ENCODE results near the gene PPIF. TPM values are rescaled to one million over a fixed set of nuclear protein-coding genes. Genes with fewer than 3 reads are reported as not detected.

PPIF gene
- total and polyA plus RNA-seq, 2 donors (not counting 1 experiment from before 2014, with no cell fraction given): 50.4 to 100 TPM

DNA sequence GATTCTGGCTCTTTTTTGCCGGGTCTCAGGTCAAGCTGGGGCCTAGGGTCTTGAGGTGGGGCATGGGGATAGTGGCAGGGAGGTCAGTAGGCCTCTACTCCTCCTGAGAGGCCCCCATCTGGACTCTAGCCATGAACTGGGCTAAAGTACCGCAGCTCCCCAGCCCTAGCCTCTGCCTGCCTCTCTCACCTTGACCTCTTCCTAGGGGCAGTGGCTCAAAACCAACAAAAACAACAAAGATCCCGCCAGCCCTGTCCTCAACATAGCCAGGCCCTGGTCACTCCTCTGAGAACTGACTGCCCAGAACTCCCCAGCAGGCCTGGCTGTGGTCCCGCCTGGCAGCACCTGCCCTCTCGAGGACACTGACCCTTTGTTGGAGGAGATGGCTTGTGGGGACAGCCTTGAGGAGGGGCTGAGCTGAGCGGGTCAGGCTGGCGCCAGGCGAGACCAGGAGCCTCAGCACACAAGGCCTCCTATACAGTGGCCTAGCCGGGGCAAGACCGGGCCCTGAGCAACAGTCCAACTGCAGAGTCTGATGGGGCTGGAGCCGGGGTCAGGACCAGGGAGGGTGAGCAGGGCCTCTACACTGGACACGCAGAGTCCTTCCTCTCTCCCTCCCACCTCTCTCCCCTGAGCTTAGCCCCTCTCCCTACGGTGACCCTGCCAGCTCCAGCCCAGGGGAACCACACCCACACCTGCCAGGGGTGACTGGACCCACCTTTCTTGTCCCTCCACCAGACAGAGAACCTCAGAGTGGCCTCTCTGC lies 11.6 kb upstream of the PPIF start:
- no peak overlapping the region for H3K27ac ChIP-seq (ENCODE audit: low read length in 2 of 2)
- no peaks in the 10 kb centered on the region for H3K27me3 ChIP-seq (replicated peaks in 1 of 4; ENCODE audit: control extremely low read depth in 1 of 4, control insufficient read depth in 3 of 4, insufficient read depth in 4 of 4, low read length in 3 of 4)
- Mint-ChIP-seq H3K27ac (no peak overlapping the region), H3K4me1 (peaks cover 20% of the 10 kb centered on the region), H3K9me3 (ENCODE audit: insufficient read depth) (no peaks in the 10 kb centered on the region), H3K4me3 (no peak overlapping the region), H3K27me3 (no peaks in the 10 kb centered on the region)
- POLR2A ChIA-PET: no interaction called here
- H3K4me3 ChIP-seq (ENCODE audit: control extremely low read depth in 1 of 5, extremely low read depth in 1 of 5, insufficient read depth in 1 of 5, low read depth in 2 of 5, low read length in 4 of 5): no peak overlapping the region
- H3K4me1 ChIP-seq (ENCODE audit: control insufficient read depth in 2 of 2, insufficient read depth in 2 of 2, low read length in 2 of 2): peaks cover 8 to 13% of the 10 kb centered on the region in 2 donors
- H4K20me1 ChIP-seq (ENCODE audit: control insufficient read depth, insufficient read depth, low read length, poor library complexity, severe bottlenecking): no peaks in the 10 kb centered on the region
- no peak for TF ChIP-seq EZH2 (IDR thresholded peaks at IDR 0.05; ENCODE audit: borderline replicate concordance, insufficient read depth, low read depth, low read length, poor library complexity, severe bottlenecking)
- TF ChIP-seq, protein P1, sequence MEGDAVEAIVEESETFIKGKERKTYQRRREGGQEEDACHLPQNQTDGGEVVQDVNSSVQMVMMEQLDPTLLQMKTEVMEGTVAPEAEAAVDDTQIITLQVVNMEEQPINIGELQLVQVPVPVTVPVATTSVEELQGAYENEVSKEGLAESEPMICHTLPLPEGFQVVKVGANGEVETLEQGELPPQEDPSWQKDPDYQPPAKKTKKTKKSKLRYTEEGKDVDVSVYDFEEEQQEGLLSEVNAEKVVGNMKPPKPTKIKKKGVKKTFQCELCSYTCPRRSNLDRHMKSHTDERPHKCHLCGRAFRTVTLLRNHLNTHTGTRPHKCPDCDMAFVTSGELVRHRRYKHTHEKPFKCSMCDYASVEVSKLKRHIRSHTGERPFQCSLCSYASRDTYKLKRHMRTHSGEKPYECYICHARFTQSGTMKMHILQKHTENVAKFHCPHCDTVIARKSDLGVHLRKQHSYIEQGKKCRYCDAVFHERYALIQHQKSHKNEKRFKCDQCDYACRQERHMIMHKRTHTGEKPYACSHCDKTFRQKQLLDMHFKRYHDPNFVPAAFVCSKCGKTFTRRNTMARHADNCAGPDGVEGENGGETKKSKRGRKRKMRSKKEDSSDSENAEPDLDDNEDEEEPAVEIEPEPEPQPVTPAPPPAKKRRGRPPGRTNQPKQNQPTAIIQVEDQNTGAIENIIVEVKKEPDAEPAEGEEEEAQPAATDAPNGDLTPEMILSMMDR (IDR thresholded peaks at IDR 0.05): no peak
- no peak overlapping the region for H3K9ac ChIP-seq (ENCODE audit: low read length)
- 91% methylated on average over 12 of the region's 13 CpGs for WGBS (ENCODE audit: insufficient coverage)
- DNase-seq (no peak), ATAC-seq (ENCODE audit: low read depth) (no peak)
- H3K9me3 ChIP-seq (ENCODE audit: control extremely low read depth in 1 of 3, control insufficient read depth in 2 of 3, insufficient read depth in 1 of 3, low read length in 2 of 3): peaks cover 0 to 2% (median 0%) of the 10 kb centered on the region in 3 donors
- no peaks in the 10 kb centered on the region for H3K36me3 ChIP-seq (replicated peaks in 1 of 2; ENCODE audit: control extremely low read depth in 1 of 2, control insufficient read depth in 1 of 2, extremely low read depth in 1 of 2, insufficient read depth in 2 of 2, low read length in 1 of 2)
- CTCF ChIA-PET: interaction anchor here (1.9 kb wide), 1 partner anchor 91 kb away, joined by 4 read pairs; no protein-coding TSS in a partner anchor
- no peaks in the 10 kb centered on the region for H3K79me2 ChIP-seq (ENCODE audit: control insufficient read depth, insufficient read depth, low read length)
- H3K4me2 ChIP-seq (replicated peaks; ENCODE audit: low read depth, low read length, poor library complexity, severe bottlenecking): no peak overlapping the region
- intact Hi-C loops (cut with micrococcal nuclease): no loop called here
- no peak overlapping the region for H2AFZ ChIP-seq (ENCODE audit: insufficient read depth, low read depth, low read length, poor library complexity, severe bottlenecking)

DNA sequence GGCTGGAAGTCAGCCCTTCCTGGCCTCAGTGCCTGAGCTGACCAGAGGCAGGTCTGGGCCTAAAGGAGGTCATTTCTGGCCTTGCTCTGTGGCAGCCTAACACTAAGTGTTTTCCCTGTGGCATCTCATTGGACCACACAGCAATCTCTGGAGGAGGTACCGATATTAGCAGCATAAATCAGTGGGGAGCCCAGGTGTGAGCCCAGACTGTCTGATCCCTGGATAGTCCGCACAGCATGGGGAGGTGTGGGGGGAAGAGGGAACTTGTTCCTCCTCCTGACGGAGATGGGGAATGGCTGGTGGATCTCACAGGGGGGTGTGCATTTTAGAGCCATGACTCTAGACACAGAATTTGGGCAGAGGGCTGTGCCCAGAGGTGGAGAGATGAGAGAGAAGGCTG lies 11.0 kb upstream of the PPIF start:
- Histone ChIP-seq H4K20me1 (ENCODE audit: control insufficient read depth, insufficient read depth, low read length, poor library complexity, severe bottlenecking) (no peaks in the 10 kb centered on the region), H2AFZ (ENCODE audit: insufficient read depth, low read depth, low read length, poor library complexity, severe bottlenecking) (no peak overlapping the region), H3K9ac (ENCODE audit: low read length) (no peak overlapping the region), H3K9me3 (ENCODE audit: control extremely low read depth in 1 of 3, control insufficient read depth in 2 of 3, insufficient read depth in 1 of 3, low read length in 2 of 3) (peaks cover 0 to 2% (median 0%) of the 10 kb centered on the region in 3 donors), H3K4me1 (ENCODE audit: control insufficient read depth in 2 of 2, insufficient read depth in 2 of 2, low read length in 2 of 2) (peaks cover 8 to 9% of the 10 kb centered on the region in 2 donors), H3K27me3 (replicated peaks in 1 of 4; ENCODE audit: control extremely low read depth in 1 of 4, control insufficient read depth in 3 of 4, insufficient read depth in 4 of 4, low read length in 3 of 4) (no peaks in the 10 kb centered on the region), H3K79me2 (ENCODE audit: control insufficient read depth, insufficient read depth, low read length) (no peaks in the 10 kb centered on the region), H3K4me2 (replicated peaks; ENCODE audit: low read depth, low read length, poor library complexity, severe bottlenecking) (no peak overlapping the region), H3K27ac (ENCODE audit: low read length in 2 of 2) (no peak overlapping the region), H3K36me3 (replicated peaks in 1 of 2; ENCODE audit: control extremely low read depth in 1 of 2, control insufficient read depth in 1 of 2, extremely low read depth in 1 of 2, insufficient read depth in 2 of 2, low read length in 1 of 2) (no peaks in the 10 kb centered on the region), H3K4me3 (ENCODE audit: control extremely low read depth in 1 of 5, extremely low read depth in 1 of 5, insufficient read depth in 1 of 5, low read depth in 2 of 5, low read length in 4 of 5) (no peak overlapping the region)
- intact Hi-C loops (cut with micrococcal nuclease): no loop called here
- Mint-ChIP-seq H3K4me1 (peaks cover 15% of the 10 kb centered on the region), H3K27ac (no peak overlapping the region), H3K4me3 (no peak overlapping the region), H3K27me3 (no peaks in the 10 kb centered on the region), H3K9me3 (ENCODE audit: insufficient read depth) (no peaks in the 10 kb centered on the region)
- DNase-seq (no peak), ATAC-seq (ENCODE audit: low read depth) (no peak)
- 97% methylated on average over 3 of the region's 3 CpGs for WGBS (ENCODE audit: insufficient coverage)
- ChIA-PET CTCF (interaction anchor here (1.1 kb wide), 1 partner anchor 11 kb away, joined by 3 read pairs; the partner anchor contains the start of gene PPIF), POLR2A (no interaction called here)
- TF ChIP-seq EZH2 (IDR thresholded peaks at IDR 0.05; ENCODE audit: borderline replicate concordance, insufficient read depth, low read depth, low read length, poor library complexity, severe bottlenecking): no peak
- TF ChIP-seq, protein P1 (IDR thresholded peaks at IDR 0.05): no peak
